HG03045 (cell line): ENCODE results near the gene RB1.

ENCODE experiments used
- ATAC-seq: cut with Tn5 transposase; IDR thresholded peaks from one replicate; pipeline ENCODE4 v1.9.1; 2021; ENCODE audit warnings: mild to moderate bottlenecking, moderate library complexity; ENCODE audit not compliant: unreplicated experiment

The RB1 gene

GRCh38 chr13:48492470-48493065 is 189.0 kb downstream of the RB1 start:
- peak; percentile 77 for ATAC-seq

- no peak for ATAC-seq
These were observed 189.7 kb downstream of the RB1 start for GRCh38 chr13:48493066-48493765.

DNA sequence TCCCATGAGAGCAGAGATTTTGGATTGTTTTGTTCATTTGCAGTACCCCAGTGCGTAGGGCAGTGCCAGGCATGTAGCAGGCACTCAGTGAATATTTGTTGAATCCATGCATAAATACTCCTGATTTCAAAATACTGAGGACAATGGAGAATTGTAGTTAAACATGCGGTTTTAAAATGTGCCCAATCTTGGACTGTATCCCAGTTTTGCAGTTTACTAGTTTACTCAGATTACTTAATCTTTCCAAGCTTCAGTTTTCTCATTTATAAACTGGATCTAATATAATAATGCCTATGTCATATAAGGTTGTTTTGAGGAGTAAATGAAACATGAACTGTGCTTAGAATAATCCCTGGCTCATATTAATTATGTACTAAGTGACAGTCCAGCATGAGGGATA is 190.3 kb downstream of the RB1 start:
- ATAC-seq: no peak

DNA sequence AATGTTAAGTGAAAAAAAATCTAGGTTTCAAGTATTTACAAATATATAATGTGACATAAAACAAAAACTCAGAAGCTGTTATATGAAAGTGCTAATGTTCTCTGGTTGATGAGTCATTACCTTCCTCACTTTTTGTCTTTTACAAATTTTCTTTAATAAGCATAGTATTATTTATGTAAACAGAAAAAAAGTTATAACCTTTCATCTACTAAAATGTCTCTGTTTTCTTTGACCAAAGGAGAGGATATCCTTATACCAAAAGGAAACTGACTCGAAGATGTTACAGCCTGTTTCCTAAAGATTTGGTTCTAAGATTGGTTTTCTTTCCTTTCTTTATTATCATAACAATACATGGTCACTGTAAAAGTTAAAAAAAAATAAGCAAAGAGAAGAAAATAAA is 191.3 kb downstream of the RB1 start:
- no peak for ATAC-seq

GRCh38 chr13:48496271-48497161 is 193.0 kb downstream of the RB1 start:
- ATAC-seq: no peak

DNA sequence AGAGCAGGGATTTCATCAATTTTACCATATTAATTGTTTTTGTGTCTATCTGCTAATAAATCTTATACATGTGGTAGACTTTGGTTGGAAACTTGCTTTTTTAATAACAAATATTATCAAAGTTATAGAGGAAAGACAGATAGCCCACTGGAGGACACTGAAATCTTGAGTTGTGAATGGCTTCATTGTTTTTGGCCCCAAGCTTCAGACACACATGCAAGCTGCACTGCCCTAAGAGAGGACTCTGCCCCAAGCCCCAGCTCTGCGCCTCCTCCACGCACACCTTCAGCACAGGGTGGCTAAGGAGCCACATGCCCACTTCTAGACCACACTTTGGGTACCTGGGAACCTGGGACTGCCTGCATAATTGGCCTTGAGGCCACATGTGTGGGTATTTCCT is 194.1 kb downstream of the RB1 start:
- no peak for ATAC-seq

DNA sequence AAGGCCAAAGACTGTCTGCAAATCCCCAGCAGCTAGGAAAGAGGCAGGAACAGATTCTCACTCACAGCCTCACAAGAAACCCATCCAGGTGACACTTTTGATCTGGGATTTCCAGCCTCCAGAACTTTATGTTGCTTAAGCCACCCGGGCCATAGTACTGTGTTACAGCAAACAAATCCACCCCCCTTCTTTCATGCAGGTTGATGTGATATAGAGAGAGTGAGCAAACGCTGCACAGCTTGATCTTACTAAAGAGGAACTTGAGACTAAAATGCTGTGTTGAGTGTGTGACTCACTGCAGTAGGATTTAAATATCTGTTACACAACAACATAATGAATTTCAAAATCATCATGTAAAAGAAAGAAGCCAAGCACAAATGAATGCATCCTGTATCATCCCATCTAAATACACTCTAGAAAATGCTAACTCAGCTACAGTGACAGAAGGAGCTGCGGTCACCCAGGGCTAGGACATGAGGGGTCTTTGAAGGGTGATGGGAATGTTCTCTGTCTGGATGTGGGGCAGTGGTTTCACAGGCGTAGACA is 197.2 kb downstream of the RB1 start:
- ATAC-seq: no peak

DNA sequence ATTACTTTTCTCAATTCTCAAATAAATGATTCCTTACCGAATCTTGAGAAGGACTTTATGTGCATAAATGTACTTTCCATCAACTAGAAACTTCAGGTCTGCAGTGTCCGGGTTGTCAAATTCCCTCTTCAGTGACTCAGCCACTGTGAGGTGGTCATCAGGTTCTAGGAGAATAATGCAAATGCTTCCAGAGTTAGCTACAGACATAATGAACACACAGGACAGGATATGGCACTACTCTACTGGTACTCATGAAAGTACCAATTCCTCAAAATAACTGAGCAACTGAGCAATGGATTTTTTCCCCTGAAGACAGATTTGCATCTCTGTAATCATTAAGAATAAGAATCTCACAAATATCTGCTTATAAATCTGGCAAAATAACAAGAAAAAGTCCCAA is 198.2 kb downstream of the RB1 start:
- ATAC-seq: no peak

DNA sequence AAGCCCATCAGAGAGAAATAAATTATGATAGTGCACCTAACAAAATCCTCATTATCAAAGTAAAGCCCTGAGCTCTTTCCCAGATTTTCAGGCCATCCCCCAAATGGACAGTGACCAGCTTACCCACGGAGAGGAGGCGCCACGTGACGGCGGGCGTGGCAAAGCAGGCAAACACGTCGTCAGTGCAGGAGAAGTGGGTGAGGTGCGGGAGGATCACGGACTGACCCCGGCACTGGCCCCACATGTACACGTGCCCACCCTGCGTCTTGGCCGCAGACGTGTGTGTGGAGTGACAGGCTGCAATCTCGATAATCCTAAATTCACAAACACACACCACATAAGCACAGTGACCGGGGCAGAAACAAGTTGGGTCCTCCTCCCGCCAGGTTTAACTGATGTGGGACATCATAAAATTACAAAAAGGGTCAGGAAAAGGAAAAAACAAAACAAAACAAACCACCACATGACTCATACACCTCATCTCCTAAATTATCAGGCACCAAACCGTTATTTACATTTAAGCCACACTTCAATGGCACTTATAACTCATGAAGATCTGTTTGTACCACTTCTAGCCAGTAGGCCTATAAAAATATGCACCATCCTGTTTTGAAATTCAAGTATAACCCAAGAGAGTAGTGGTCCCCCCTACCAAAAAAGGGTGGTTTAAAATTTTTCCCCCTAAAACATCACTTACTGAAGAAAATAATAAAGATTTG is 199.2 kb downstream of the RB1 start:
- ATAC-seq: no peak

DNA sequence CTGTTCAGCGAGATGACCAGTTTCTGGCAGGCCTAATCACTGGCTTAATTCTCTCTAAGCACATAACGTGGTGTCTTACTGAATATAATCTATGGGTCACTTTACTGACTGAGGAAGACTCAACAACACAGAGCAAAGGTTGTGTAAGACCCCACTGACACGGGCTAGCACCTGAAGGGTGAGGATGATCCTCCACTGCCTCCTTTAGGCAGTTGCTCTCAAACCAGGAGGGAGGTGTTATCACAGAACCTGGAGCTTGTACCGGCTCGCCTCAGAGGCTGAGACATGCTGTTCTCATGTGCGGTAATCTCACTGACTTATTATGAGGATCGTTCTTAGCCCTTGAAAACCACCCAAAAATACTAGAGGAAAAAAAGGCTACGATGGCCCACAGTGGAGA is 201.1 kb downstream of the RB1 start:
- no peak for ATAC-seq

GRCh38 chr13:48505012-48505411 is 201.5 kb downstream of the RB1 start:
- no peak for ATAC-seq

DNA sequence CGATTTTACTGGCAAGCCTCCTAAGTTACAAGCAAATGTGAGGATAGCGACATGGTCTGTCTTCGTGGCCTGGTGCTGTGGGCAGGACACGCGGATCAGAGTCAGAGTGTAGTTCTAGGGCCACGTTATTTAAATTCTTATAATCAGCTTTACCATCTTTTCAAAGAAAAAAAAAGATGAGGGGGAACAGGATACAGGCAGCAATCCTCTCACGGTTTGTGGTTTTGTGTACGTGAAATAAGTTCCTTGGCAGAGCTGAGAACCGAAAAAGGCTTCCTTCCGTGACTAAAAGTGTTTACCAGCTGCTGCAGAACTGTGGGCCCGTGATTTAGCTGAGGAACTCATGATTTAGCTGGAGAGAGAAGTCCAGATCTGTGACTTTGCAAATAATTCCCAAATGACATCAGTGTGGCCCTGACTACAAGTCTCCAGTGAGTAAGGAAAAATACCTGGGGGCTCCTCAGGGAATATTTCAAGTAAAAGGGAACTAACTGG is 202.1 kb downstream of the RB1 start:
- ATAC-seq: peak; percentile 56

- ATAC-seq: peak; percentile 28
These were observed 202.6 kb downstream of the RB1 start for GRCh38 chr13:48506092-48506701.

- ATAC-seq: no peak
These were observed 203.5 kb downstream of the RB1 start for GRCh38 chr13:48507021-48507420.

DNA sequence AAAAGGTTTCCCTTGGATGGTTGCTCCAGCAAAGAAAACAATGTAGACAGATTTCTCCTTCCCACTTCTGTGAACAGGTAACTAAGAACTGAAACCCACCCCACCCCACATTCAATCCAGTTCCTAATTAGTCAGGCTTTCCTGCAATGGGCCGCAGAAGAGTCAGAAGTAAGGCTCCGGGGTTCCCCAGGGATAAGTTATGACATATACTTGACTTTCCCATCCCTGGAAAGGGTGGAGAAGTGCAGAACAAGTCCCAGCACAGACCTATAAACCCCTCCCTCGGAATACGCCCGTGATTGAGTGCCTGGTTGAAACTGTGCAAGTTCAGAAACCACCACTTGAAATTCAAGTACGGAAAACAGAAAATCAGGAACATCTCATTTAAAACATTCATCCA is 204.5 kb downstream of the RB1 start:
- no peak for ATAC-seq

- ATAC-seq: no peak
These were observed 207.1 kb downstream of the RB1 start for GRCh38 chr13:48510698-48511097.

GRCh38 chr13:48511621-48512230 is 208.2 kb downstream of the RB1 start:
- ATAC-seq: no peak

DNA sequence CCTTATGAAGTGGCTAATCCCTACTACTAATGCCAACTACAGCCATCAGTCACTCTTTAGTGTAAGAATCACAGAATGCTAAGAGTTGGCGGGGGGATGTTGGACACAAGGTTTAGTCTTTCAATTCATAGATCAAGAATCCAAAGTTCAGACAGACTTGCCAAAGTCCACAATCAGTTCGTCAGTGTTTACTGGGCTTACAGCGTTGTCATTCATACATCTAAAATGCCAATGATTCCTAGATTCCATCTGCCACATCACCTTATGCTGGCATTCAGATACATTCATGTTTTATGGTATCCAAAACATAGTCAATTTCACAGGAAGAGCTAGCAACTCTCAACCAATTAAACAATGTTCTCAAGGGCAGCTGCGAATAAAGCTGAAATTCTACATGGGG is 211.2 kb downstream of the RB1 start:
- no peak for ATAC-seq

GRCh38 chr13:48515732-48516131 is 212.2 kb downstream of the RB1 start:
- no peak for ATAC-seq

- no peak for ATAC-seq
These were observed 214.5 kb downstream of the RB1 start for GRCh38 chr13:48518083-48518482.
